Measurements from ENCODE around the gene LRIT3.

LRIT3 gene

GRCh38 chr4:109921384-109921808, 73.5 kb downstream of the LRIT3 start:
- in situ Hi-C loops (cut with HindIII; ENCODE audit: low pct_unique_long_range_greater_than_20kb, low sequenced_read_pairs) = no loop called here
- peak in 1 of 2 experiments; percentile 49 for DNase-seq (ENCODE audit: low read depth in 1 of 2, low spot score in 1 of 2)
- no peak for TF ChIP-seq JUND (IDR thresholded peaks at IDR 0.05; ENCODE audit: low read depth)

Measured in T47D (cell line).